Neural progenitor cell (in vitro differentiated cells): ENCODE results near the gene DHX40. TPM values are rescaled to one million over a fixed set of nuclear protein-coding genes. Genes with fewer than 3 reads are reported as not detected.

ENCODE experiments used
- DNase-seq: peaks from one replicate; pipeline ENCODE4 v3.0.0-alpha.2; 2016; ENCODE audit warnings: low spot score
- H2AFZ ChIP-seq: fragments of 200-600 bp; sonication (generic); replicated peaks from 2 replicates; pipeline ENCODE4 v1.6.1; 2016; ENCODE audit warnings: antibody characterized with exemption
- H3F3A ChIP-seq: fragments of 200-600 bp; sonication (generic); 2 replicates; pipeline ENCODE4 v1.6.1; 2016; ENCODE audit warnings: antibody characterized with exemption, low read depth
- H3K27ac ChIP-seq: fragments of 200-600 bp; sonication (generic); 2 replicates; pipeline ENCODE4 v1.5.1; 2016; ENCODE audit warnings: mild to moderate bottlenecking
- H3K27me3 ChIP-seq: fragments of 200-600 bp; sonication (generic); 2 replicates; pipeline ENCODE4 v1.6.1; 2016; ENCODE audit warnings: mild to moderate bottlenecking, moderate library complexity
- H3K36me3 ChIP-seq: fragments of 200-600 bp; sonication (generic); 2 replicates; pipeline ENCODE4 v1.5.1; 2016
- H3K4me1 ChIP-seq: fragments of 200-600 bp; sonication (generic); 2 replicates; pipeline ENCODE4 v1.6.1; 2016; ENCODE audit warnings: mixed run types
- H3K4me2 ChIP-seq: fragments of 200-600 bp; sonication (generic); 2 replicates; pipeline ENCODE4 v1.6.1; 2016
- H3K4me3 ChIP-seq: fragments of 200-600 bp; sonication (generic); 2 replicates; pipeline ENCODE4 v1.5.1; 2016
- H3K79me2 ChIP-seq: fragments of 200-600 bp; sonication (generic); 2 replicates; pipeline ENCODE4 v1.6.1; 2016; ENCODE audit warnings: low read depth
- H3K9ac ChIP-seq: fragments of 200-600 bp; sonication (generic); 2 replicates; pipeline ENCODE4 v1.6.1; 2016
- H3K9me3 ChIP-seq: fragments of 200-600 bp; sonication (generic); 2 replicates; pipeline ENCODE4 v1.5.1; 2016; ENCODE audit warnings: low read depth
- H4K20me1 ChIP-seq: fragments of 200-600 bp; sonication (generic); 2 replicates; pipeline ENCODE4 v1.6.1; 2016; ENCODE audit warnings: low read depth
- H3K27ac Mint-ChIP-seq: 3 replicates; pipeline ENCODE4 v1.8.0; 2021; ENCODE audit warnings: mixed read lengths
- H3K27me3 Mint-ChIP-seq: 2 replicates; pipeline ENCODE4 v1.8.0; 2022; ENCODE audit warnings: low read depth, mild to moderate bottlenecking, inconsistent platforms, moderate library complexity, mixed read lengths; ENCODE audit not compliant: insufficient read depth
- H3K36me3 Mint-ChIP-seq: 3 replicates; pipeline ENCODE4 v1.8.0; 2021; ENCODE audit warnings: mixed read lengths
- H3K4me1 Mint-ChIP-seq: 3 replicates; pipeline ENCODE4 v1.8.0; 2021; ENCODE audit warnings: mixed read lengths
- H3K4me3 Mint-ChIP-seq: 3 replicates; pipeline ENCODE4 v1.8.0; 2021; ENCODE audit warnings: mild to moderate bottlenecking, moderate library complexity, mixed read lengths
- H3K9me3 Mint-ChIP-seq: 3 replicates; pipeline ENCODE4 v1.8.0; 2020; ENCODE audit warnings: mixed read lengths
- CTCF ChIP-seq: fragments of 200-600 bp; sonication (generic); IDR thresholded peaks from 2 replicates; pipeline ENCODE4 v1.5.1; 2017; ENCODE audit warnings: antibody characterized with exemption, mild to moderate bottlenecking
- EZH2 ChIP-seq: fragments of 200-600 bp; sonication (generic); IDR thresholded peaks from 2 replicates; pipeline ENCODE4 v1.6.1; 2017; ENCODE audit warnings: antibody characterized with exemption, mild to moderate bottlenecking, moderate library complexity
- EZH2phosphoT487 ChIP-seq: fragments of 200-600 bp; sonication (generic); IDR thresholded peaks from 2 replicates; pipeline ENCODE4 v1.6.1; 2017; ENCODE audit warnings: antibody characterized with exemption
- total RNA-seq: library from RNA; depleted of rRNA; stranded (reverse); fragments of >200 nt; gene quantifications from 2 replicates; pipeline ENCODE4 v1.2.3, GENCODE V29; 2015; ENCODE audit warnings: low replicate concordance

The DHX40 gene
- total RNA-seq, 1 donor from 2014 or later = 108 TPM

GRCh38 chr17:59637611-59638310 is 72.4 kb downstream of the DHX40 start:
- no peak overlapping the region for H3K4me3 Mint-ChIP-seq
- no peak overlapping the region for H3K27ac Mint-ChIP-seq
- H3F3A ChIP-seq = no peaks in the 10 kb centered on the region
- H3K27me3 Mint-ChIP-seq = no peaks in the 10 kb centered on the region
- H3K79me2 ChIP-seq = peaks cover 98% of the 10 kb centered on the region
- no peaks in the 10 kb centered on the region for H3K9me3 Mint-ChIP-seq
- no peak overlapping the region for H3K4me3 ChIP-seq
- no peak overlapping the region for H2AFZ ChIP-seq
- TF ChIP-seq EZH2 (no peak), CTCF (no peak), EZH2phosphoT487 (no peak)
- no peaks in the 10 kb centered on the region for H3K27me3 ChIP-seq
- no peaks in the 10 kb centered on the region for H3K4me1 ChIP-seq
- H3K36me3 ChIP-seq = no peaks in the 10 kb centered on the region
- no peaks in the 10 kb centered on the region for H3K9me3 ChIP-seq
- peaks cover 56% of the 10 kb centered on the region for H4K20me1 ChIP-seq
- H3K9ac ChIP-seq = no peak overlapping the region
- no peak for DNase-seq
- H3K36me3 Mint-ChIP-seq = peaks cover 1% of the 10 kb centered on the region
- no peak overlapping the region for H3K27ac ChIP-seq
- H3K4me2 ChIP-seq = no peak overlapping the region
- peaks cover 3% of the 10 kb centered on the region for H3K4me1 Mint-ChIP-seq

GRCh38 chr17:59638553-59638952 is 73.1 kb downstream of the DHX40 start:
- H2AFZ ChIP-seq = no peak overlapping the region
- H3K36me3 ChIP-seq = no peaks in the 10 kb centered on the region
- no peaks in the 10 kb centered on the region for H3K9me3 ChIP-seq
- no peak overlapping the region for H3K4me3 ChIP-seq
- Mint-ChIP-seq H3K27ac (no peak overlapping the region), H3K9me3 (no peaks in the 10 kb centered on the region), H3K4me1 (peaks cover 3% of the 10 kb centered on the region), H3K27me3 (no peaks in the 10 kb centered on the region), H3K4me3 (no peak overlapping the region), H3K36me3 (peaks cover 1% of the 10 kb centered on the region)
- no peaks in the 10 kb centered on the region for H3F3A ChIP-seq
- H3K27me3 ChIP-seq = no peaks in the 10 kb centered on the region
- H4K20me1 ChIP-seq = peaks cover 60% of the 10 kb centered on the region
- TF ChIP-seq EZH2phosphoT487 = no peak
- no peak for TF ChIP-seq EZH2
- no peak overlapping the region for H3K4me2 ChIP-seq
- DNase-seq = no peak
- H3K9ac ChIP-seq = no peak overlapping the region
- no peak overlapping the region for H3K27ac ChIP-seq
- H3K4me1 ChIP-seq = no peaks in the 10 kb centered on the region
- H3K79me2 ChIP-seq = peaks cover 97% of the 10 kb centered on the region

- H3K36me3 ChIP-seq = no peaks in the 10 kb centered on the region
- H3K4me1 ChIP-seq = peaks cover 10% of the 10 kb centered on the region
- H3K79me2 ChIP-seq = peaks cover 92% of the 10 kb centered on the region
- no peaks in the 10 kb centered on the region for H3K27me3 ChIP-seq
- no peak overlapping the region for H3K27ac Mint-ChIP-seq
- no peaks in the 10 kb centered on the region for H3K9me3 ChIP-seq
- H3K36me3 Mint-ChIP-seq = peaks cover 4% of the 10 kb centered on the region
- TF ChIP-seq EZH2phosphoT487 (no peak), EZH2 (no peak)
- H3K27me3 Mint-ChIP-seq = no peaks in the 10 kb centered on the region
- no peaks in the 10 kb centered on the region for H3F3A ChIP-seq
- peaks cover 45% of the 10 kb centered on the region for H4K20me1 ChIP-seq
- no peaks in the 10 kb centered on the region for H3K9me3 Mint-ChIP-seq
- H3K4me3 ChIP-seq = no peak overlapping the region
- H3K9ac ChIP-seq = no peak overlapping the region
- no peak overlapping the region for H3K4me3 Mint-ChIP-seq
- no peaks in the 10 kb centered on the region for H3K4me1 Mint-ChIP-seq
- H2AFZ ChIP-seq = no peak overlapping the region
- H3K4me2 ChIP-seq = no peak overlapping the region
- H3K27ac ChIP-seq = peak overlapping the region; percentile 35
- DNase-seq = no peak
These were observed 76.5 kb downstream of the DHX40 start for GRCh38 chr17:59641799-59642484.

GRCh38 chr17:59642565-59642964 is 77.2 kb downstream of the DHX40 start:
- H3K27ac ChIP-seq = no peak overlapping the region
- Mint-ChIP-seq H3K36me3 (peaks cover 6% of the 10 kb centered on the region), H3K4me3 (no peak overlapping the region), H3K27ac (no peak overlapping the region), H3K4me1 (no peaks in the 10 kb centered on the region), H3K9me3 (no peaks in the 10 kb centered on the region), H3K27me3 (no peaks in the 10 kb centered on the region)
- no peak overlapping the region for H2AFZ ChIP-seq
- no peaks in the 10 kb centered on the region for H3K27me3 ChIP-seq
- H3K4me1 ChIP-seq = peaks cover 10% of the 10 kb centered on the region
- no peak overlapping the region for H3K4me2 ChIP-seq
- no peak overlapping the region for H3K9ac ChIP-seq
- no peak overlapping the region for H3K4me3 ChIP-seq
- TF ChIP-seq EZH2 = no peak
- TF ChIP-seq EZH2phosphoT487 = no peak
- TF ChIP-seq CTCF = no peak
- no peaks in the 10 kb centered on the region for H3K9me3 ChIP-seq
- peaks cover 92% of the 10 kb centered on the region for H3K79me2 ChIP-seq
- no peaks in the 10 kb centered on the region for H3F3A ChIP-seq
- no peak for DNase-seq
- peaks cover 46% of the 10 kb centered on the region for H4K20me1 ChIP-seq
- no peaks in the 10 kb centered on the region for H3K36me3 ChIP-seq
